Measurements from ENCODE around the gene RPL36.

DNA sequence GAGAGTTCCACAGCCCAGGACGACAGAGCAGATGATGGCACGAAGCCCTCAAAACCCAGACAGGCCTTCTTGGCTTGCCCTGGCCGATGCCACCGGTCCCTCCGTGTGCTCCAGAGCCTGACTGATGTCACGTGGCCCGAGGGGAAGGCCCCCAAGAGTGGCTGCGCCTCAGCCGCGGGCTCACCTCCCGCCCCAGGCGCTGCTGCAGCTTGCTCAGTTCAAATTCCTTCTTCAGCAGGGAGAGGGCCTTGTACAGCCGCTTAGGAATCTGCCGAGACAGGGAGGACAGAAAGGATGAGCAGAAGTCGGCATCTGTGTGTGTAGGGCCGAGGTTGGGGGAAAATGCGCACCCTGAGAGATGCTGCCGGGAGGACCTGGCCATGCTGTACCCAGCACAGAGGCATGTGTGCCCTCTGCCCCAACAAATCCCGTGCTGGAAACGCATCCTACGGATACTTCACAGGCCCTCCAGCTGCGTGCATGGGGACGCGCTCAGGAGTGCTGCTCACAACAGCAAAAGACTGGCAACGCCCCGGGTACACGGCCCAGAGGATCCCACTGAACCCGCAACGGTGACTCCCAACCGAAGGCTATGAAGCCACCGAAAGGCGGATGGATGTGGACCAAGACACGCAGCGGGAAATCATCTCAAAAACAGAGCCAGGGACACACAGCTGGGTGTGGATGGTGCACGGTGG is 16.9 kb downstream of the RPL36 start:
- TF ChIP-seq, protein P1, sequence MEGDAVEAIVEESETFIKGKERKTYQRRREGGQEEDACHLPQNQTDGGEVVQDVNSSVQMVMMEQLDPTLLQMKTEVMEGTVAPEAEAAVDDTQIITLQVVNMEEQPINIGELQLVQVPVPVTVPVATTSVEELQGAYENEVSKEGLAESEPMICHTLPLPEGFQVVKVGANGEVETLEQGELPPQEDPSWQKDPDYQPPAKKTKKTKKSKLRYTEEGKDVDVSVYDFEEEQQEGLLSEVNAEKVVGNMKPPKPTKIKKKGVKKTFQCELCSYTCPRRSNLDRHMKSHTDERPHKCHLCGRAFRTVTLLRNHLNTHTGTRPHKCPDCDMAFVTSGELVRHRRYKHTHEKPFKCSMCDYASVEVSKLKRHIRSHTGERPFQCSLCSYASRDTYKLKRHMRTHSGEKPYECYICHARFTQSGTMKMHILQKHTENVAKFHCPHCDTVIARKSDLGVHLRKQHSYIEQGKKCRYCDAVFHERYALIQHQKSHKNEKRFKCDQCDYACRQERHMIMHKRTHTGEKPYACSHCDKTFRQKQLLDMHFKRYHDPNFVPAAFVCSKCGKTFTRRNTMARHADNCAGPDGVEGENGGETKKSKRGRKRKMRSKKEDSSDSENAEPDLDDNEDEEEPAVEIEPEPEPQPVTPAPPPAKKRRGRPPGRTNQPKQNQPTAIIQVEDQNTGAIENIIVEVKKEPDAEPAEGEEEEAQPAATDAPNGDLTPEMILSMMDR (conservative IDR thresholded peaks at IDR 0.05 in 1 of 2, IDR thresholded peaks at IDR 0.05 in 1 of 2; ENCODE audit: low read depth in 1 of 2, low read length in 2 of 2): no peak
- TF ChIP-seq EZH2 (IDR thresholded peaks at IDR 0.05; ENCODE audit: low read length, missing control alignments): no peak
